Measurements from ENCODE around the gene SLA2.

SLA2 gene

GRCh38 chr20:36599912-36600345 is 46.1 kb downstream of the SLA2 start:
- no peak for DNase-seq (ENCODE audit: low spot score)
- H3K27ac ChIP-seq = no peak overlapping the region
- TF ChIP-seq CTCF (IDR thresholded peaks at IDR 0.05) = no peak
- H3K4me3 ChIP-seq = peak overlapping the region; percentile 27

- H3K27ac ChIP-seq = no peak overlapping the region
- DNase-seq (ENCODE audit: low spot score) = no peak
- no peak for TF ChIP-seq CTCF (IDR thresholded peaks at IDR 0.05)
Observed at GRCh38 chr20:36593347-36593929, 52.6 kb downstream of the SLA2 start.

GRCh38 chr20:36591854-36592641 is 53.9 kb downstream of the SLA2 start:
- DNase-seq (ENCODE audit: low spot score) = no peak
- Histone ChIP-seq H3K27ac (no peak overlapping the region), H3K4me3 (no peak overlapping the region)
- TF ChIP-seq CTCF (IDR thresholded peaks at IDR 0.05) = no peak

More at GRCh38 chr20:36593347-36593929, 52.6 kb downstream of the SLA2 start:
- H3K4me3 ChIP-seq = no peak overlapping the region

GRCh38 chr20:36591281-36591680 is 54.7 kb downstream of the SLA2 start:
- no peak for DNase-seq (ENCODE audit: low spot score)
- no peak for TF ChIP-seq CTCF (IDR thresholded peaks at IDR 0.05)
- Histone ChIP-seq H3K27ac (no peak overlapping the region), H3K4me3 (no peak overlapping the region)

- DNase-seq (ENCODE audit: low spot score) = no peak
- TF ChIP-seq CTCF (IDR thresholded peaks at IDR 0.05) = no peak
- Histone ChIP-seq H3K27ac (no peak overlapping the region), H3K4me3 (no peak overlapping the region)
Observed at GRCh38 chr20:36587388-36588070, 58.5 kb downstream of the SLA2 start.

GRCh38 chr20:36585410-36586125 is 60.4 kb downstream of the SLA2 start:
- no peak overlapping the region for H3K27ac ChIP-seq
- TF ChIP-seq CTCF (IDR thresholded peaks at IDR 0.05) = no peak
- DNase-seq (ENCODE audit: low spot score) = no peak
- no peak overlapping the region for H3K4me3 ChIP-seq

All from coronary artery (tissue), 2 donors.